ENCODE data around the gene GALNT2. TPM values are rescaled to one million over a fixed set of nuclear protein-coding genes. Genes with fewer than 3 reads are reported as not detected.

Gene GALNT2
- total and polyA plus RNA-seq, 2 experiments from 2014 or later = 96.7 to 143 TPM

DNA sequence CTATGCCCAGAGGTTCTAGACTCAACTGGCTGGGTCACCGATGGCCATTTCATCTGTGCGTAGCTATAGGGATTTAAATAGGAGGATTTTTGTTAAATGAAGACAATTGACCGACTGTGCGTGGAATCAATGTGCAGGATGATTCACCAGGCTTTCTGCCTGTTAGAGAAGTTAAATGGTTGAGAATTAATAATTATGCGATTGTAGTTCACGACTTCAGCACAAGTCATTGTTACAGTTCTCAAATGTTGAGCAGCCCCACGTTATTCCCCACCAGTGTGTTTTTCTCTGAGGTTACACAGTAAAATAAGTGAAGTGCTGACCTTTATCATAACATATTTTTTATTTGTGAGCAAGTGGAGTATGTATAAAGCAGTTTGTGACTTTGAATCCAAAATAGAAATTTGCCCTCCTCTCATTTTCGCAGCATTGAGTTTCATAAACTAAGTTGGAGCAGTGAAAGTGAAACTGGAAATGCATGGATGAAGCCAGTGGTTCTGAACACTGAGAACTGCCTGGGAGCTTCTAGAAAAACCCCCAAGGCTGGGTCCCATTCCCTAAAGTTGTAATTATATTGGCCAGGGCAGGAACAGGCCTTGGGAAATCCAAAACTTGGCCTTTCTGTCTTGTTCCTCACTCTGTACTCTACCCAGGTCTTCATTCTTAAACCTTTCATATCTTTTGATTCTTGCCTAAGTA is 102.6 kb downstream of the GALNT2 start:
- Histone ChIP-seq H2AFZ (no peak overlapping the region), H3K27me3 (no peaks in the 10 kb centered on the region), H3K4me1 (ENCODE audit: insufficient read depth) (no peaks in the 10 kb centered on the region), H3K79me2 (peaks cover 97% of the 10 kb centered on the region), H3K4me2 (no peak overlapping the region), H3K9me2 (replicated peaks; ENCODE audit: insufficient read depth) (no peaks in the 10 kb centered on the region), H3K36me3 (replicated peaks; ENCODE audit: insufficient read depth, low read depth) (no peaks in the 10 kb centered on the region), H3K4me3 (no peak overlapping the region), H4K20me1 (ENCODE audit: insufficient read depth, poor library complexity, severe bottlenecking) (peaks cover 6% of the 10 kb centered on the region), H3K27ac (no peak overlapping the region), H3K9me3 (ENCODE audit: low read depth) (no peaks in the 10 kb centered on the region)
- 89% methylated on average over 8 of the region's 8 CpGs for WGBS (ENCODE audit: low lambda C conversion rate, missing lambda C conversion rate)
- no peak for DNase-seq (ENCODE audit: low spot score)
- TF ChIP-seq EZH2 (IDR thresholded peaks at IDR 0.05; ENCODE audit: borderline replicate concordance) = no peak

DNA sequence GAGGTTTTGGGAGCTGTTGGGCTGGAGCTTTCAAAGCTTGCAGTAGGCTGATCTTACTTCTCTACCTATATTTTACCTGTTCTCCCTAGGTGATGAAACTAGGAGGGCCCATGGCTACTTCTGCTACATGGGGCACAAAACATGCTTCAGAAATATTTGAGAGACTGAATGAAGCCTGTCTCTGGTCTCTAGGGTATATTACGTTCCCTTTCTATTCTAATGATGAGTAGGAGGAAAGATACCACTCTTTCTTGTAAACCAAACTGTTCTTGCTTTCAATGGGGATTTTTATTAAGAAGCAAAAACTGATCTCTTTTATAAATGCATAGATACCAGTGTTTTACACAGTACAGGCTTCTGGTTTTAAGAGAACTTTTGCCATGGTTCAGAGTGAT is 103.1 kb downstream of the GALNT2 start:
- Histone ChIP-seq H3K79me2 (peaks cover 95% of the 10 kb centered on the region), H3K36me3 (replicated peaks; ENCODE audit: insufficient read depth, low read depth) (no peaks in the 10 kb centered on the region), H2AFZ (no peak overlapping the region), H3K4me1 (ENCODE audit: insufficient read depth) (peaks cover 4% of the 10 kb centered on the region), H3K4me3 (no peak overlapping the region), H3K4me2 (no peak overlapping the region), H3K9me2 (replicated peaks; ENCODE audit: insufficient read depth) (no peaks in the 10 kb centered on the region), H3K9me3 (ENCODE audit: low read depth) (no peaks in the 10 kb centered on the region), H3K27ac (no peak overlapping the region), H3K27me3 (no peaks in the 10 kb centered on the region), H4K20me1 (ENCODE audit: insufficient read depth, poor library complexity, severe bottlenecking) (peaks cover 6% of the 10 kb centered on the region)
- no peak for TF ChIP-seq EZH2 (IDR thresholded peaks at IDR 0.05; ENCODE audit: borderline replicate concordance)
- no peak for TF ChIP-seq EZH2phosphoT487 (IDR thresholded peaks at IDR 0.05; ENCODE audit: low read depth, severe bottlenecking, unreplicated experiment)
- 86% methylated on average over 1 of the region's 1 CpG for WGBS (ENCODE audit: low lambda C conversion rate, missing lambda C conversion rate)
- no peak for DNase-seq (ENCODE audit: low spot score)

DNA sequence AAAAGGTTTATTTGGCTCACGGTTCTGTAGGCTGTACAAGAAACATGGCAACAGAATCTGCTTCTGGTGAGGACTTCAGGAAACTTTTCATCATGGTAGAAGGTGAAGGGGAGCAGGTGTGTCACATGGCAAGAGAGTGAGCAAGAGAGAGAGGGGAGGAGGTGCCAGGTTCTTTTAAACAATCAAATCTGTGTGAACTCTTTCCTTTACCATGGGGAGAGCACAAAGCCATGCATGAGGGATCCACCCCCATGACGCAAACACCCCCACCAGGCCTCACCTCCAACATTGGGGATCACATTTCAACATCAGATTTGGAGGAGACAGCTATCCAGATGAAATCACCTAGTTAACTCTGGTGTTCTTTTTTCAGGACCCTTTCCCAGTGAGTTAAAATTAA is 103.6 kb downstream of the GALNT2 start:
- no peak overlapping the region for H3K27ac ChIP-seq
- H3K9me3 ChIP-seq (ENCODE audit: low read depth) = no peaks in the 10 kb centered on the region
- peaks cover 6% of the 10 kb centered on the region for H4K20me1 ChIP-seq (ENCODE audit: insufficient read depth, poor library complexity, severe bottlenecking)
- H2AFZ ChIP-seq = no peak overlapping the region
- H3K36me3 ChIP-seq (replicated peaks; ENCODE audit: insufficient read depth, low read depth) = no peaks in the 10 kb centered on the region
- 83% methylated on average over 2 of the region's 2 CpGs for WGBS (ENCODE audit: low lambda C conversion rate, missing lambda C conversion rate)
- H3K4me3 ChIP-seq = no peak overlapping the region
- H3K27me3 ChIP-seq = no peaks in the 10 kb centered on the region
- no peak overlapping the region for H3K4me2 ChIP-seq
- no peak for DNase-seq (ENCODE audit: low spot score)
- peaks cover 90% of the 10 kb centered on the region for H3K79me2 ChIP-seq
- peaks cover 4% of the 10 kb centered on the region for H3K4me1 ChIP-seq (ENCODE audit: insufficient read depth)
- H3K9me2 ChIP-seq (replicated peaks; ENCODE audit: insufficient read depth) = no peaks in the 10 kb centered on the region
- TF ChIP-seq EZH2 (IDR thresholded peaks at IDR 0.05; ENCODE audit: borderline replicate concordance) (no peak), EZH2phosphoT487 (IDR thresholded peaks at IDR 0.05; ENCODE audit: low read depth, severe bottlenecking, unreplicated experiment) (no peak)
- TF ChIP-seq, protein P1, sequence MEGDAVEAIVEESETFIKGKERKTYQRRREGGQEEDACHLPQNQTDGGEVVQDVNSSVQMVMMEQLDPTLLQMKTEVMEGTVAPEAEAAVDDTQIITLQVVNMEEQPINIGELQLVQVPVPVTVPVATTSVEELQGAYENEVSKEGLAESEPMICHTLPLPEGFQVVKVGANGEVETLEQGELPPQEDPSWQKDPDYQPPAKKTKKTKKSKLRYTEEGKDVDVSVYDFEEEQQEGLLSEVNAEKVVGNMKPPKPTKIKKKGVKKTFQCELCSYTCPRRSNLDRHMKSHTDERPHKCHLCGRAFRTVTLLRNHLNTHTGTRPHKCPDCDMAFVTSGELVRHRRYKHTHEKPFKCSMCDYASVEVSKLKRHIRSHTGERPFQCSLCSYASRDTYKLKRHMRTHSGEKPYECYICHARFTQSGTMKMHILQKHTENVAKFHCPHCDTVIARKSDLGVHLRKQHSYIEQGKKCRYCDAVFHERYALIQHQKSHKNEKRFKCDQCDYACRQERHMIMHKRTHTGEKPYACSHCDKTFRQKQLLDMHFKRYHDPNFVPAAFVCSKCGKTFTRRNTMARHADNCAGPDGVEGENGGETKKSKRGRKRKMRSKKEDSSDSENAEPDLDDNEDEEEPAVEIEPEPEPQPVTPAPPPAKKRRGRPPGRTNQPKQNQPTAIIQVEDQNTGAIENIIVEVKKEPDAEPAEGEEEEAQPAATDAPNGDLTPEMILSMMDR (IDR thresholded peaks at IDR 0.05; ENCODE audit: poor library complexity) = no peak

DNA sequence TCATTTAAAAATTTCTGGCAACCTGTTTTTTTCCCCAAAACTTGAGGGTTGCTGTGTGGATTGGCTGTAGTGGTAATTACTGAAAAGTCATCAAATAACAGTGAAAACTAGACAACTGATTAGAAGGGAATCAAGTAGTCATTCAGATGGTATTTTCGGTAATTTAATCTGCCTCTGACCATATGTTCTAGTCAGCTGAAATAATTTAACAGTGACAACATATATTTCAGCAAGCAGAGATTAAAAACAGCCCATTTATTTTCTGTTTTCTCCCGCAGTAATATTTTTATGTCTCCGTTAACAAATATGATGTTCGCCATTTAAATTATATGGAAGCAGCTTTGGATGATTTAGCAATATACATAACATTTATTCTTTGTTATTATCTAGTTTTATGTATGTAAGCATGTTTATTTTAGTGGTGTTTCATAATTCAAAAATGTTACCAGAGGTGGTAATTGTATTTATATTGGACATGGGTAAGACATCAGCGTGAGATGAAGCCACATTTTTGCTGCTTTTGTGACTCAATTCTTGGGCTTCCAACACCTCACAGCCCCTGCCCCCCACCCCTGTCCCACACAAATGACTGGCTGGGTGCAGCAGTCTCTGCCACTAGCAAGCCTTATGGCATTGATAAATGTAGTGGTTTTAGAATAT is 104.4 kb downstream of the GALNT2 start:
- peaks cover 89% of the 10 kb centered on the region for H3K79me2 ChIP-seq
- H3K27me3 ChIP-seq = no peaks in the 10 kb centered on the region
- TF ChIP-seq, protein P1 (IDR thresholded peaks at IDR 0.05; ENCODE audit: poor library complexity) = no peak
- TF ChIP-seq EZH2phosphoT487 (IDR thresholded peaks at IDR 0.05; ENCODE audit: low read depth, severe bottlenecking, unreplicated experiment) (no peak), EZH2 (IDR thresholded peaks at IDR 0.05; ENCODE audit: borderline replicate concordance) (no peak)
- H3K4me1 ChIP-seq (ENCODE audit: insufficient read depth) = peaks cover 4% of the 10 kb centered on the region
- no peak for DNase-seq (ENCODE audit: low spot score)
- no peaks in the 10 kb centered on the region for H3K9me2 ChIP-seq (replicated peaks; ENCODE audit: insufficient read depth)
- no peak overlapping the region for H2AFZ ChIP-seq
- WGBS (ENCODE audit: low lambda C conversion rate, missing lambda C conversion rate) = 92% methylated on average over 5 of the region's 5 CpGs
- H3K36me3 ChIP-seq (replicated peaks; ENCODE audit: insufficient read depth, low read depth) = no peaks in the 10 kb centered on the region
- peaks cover 6% of the 10 kb centered on the region for H4K20me1 ChIP-seq (ENCODE audit: insufficient read depth, poor library complexity, severe bottlenecking)
- no peak overlapping the region for H3K4me2 ChIP-seq
- no peak overlapping the region for H3K27ac ChIP-seq
- no peaks in the 10 kb centered on the region for H3K9me3 ChIP-seq (ENCODE audit: low read depth)
- H3K4me3 ChIP-seq = no peak overlapping the region
